Measurements from ENCODE around the gene THRB. TPM values are rescaled to one million over a fixed set of nuclear protein-coding genes. Genes with fewer than 3 reads are reported as not detected.

Gene THRB
- total and polyA plus RNA-seq, 2 donors (not counting 3 experiments of a cell fraction or from before 2014, with no cell fraction given): 0.06 TPM; not detected in 1

- no peaks in the 10 kb centered on the region for H3K9me3 ChIP-seq (replicated peaks; ENCODE audit: control insufficient read depth, insufficient read depth, low read length)
- TF ChIP-seq MYC (IDR thresholded peaks at IDR 0.05; ENCODE audit: low read depth, low read length): no peak
- TF ChIP-seq CTCF (IDR thresholded peaks at IDR 0.05; ENCODE audit: extremely low read depth in 1 of 2, insufficient read depth in 1 of 2, low read depth in 1 of 2, low read length in 2 of 2): no peak
- no peak for TF ChIP-seq POLR2A (IDR thresholded peaks at IDR 0.05; ENCODE audit: low read depth, low read length)
- TF ChIP-seq POLR2AphosphoS5 (IDR thresholded peaks at IDR 0.05; ENCODE audit: insufficient read depth, low read depth, low read length): no peak
- no peak for TF ChIP-seq MAX (IDR thresholded peaks at IDR 0.05; ENCODE audit: insufficient read depth, insufficient read length)
- TF ChIP-seq JUN (IDR thresholded peaks at IDR 0.05; ENCODE audit: borderline replicate concordance, insufficient read depth, insufficient read length, low read depth): no peak
- TF ChIP-seq EZH2 (IDR thresholded peaks at IDR 0.05; ENCODE audit: borderline replicate concordance, low read depth, low read length, severe bottlenecking): no peak
- TF ChIP-seq GATA2 (IDR thresholded peaks at IDR 0.05; ENCODE audit: insufficient read depth, insufficient read length, low read depth, low read length): no peak
- TF ChIP-seq FOS (IDR thresholded peaks at IDR 0.05; ENCODE audit: borderline replicate concordance, insufficient read depth, low read length): no peak
- dilution Hi-C loops (cut with MboI; ENCODE audit: extremely low pct_ligation_motif_present, low sequenced_read_pairs): no loop called here
- no peak for DNase-seq (ENCODE audit: low read depth, low spot score)
- ChIA-PET CTCF (interaction anchor here (3.3 kb wide), 1 partner anchor 12 kb away, joined by 21 read pairs; no protein-coding TSS in a partner anchor), POLR2A (no interaction called here)
- no peak overlapping the region for H3K4me3 ChIP-seq (replicated peaks in 1 of 3; ENCODE audit: insufficient read depth in 1 of 3, low read depth in 1 of 3, low read length in 3 of 3)
- H3K9ac ChIP-seq (replicated peaks; ENCODE audit: extremely low read depth, insufficient read depth, low read length): no peak overlapping the region
- no peaks in the 10 kb centered on the region for H3K36me3 ChIP-seq (ENCODE audit: control insufficient read depth in 2 of 2, extremely low read depth in 1 of 2, insufficient read depth in 2 of 2, low read length in 2 of 2)
- no peak overlapping the region for H2AFZ ChIP-seq (ENCODE audit: low read depth, low read length)
- no peaks in the 10 kb centered on the region for H3K4me1 ChIP-seq (ENCODE audit: control insufficient read depth, extremely low read depth, insufficient read depth, low read length)
- no peak overlapping the region for H3K4me2 ChIP-seq (ENCODE audit: insufficient read depth, low read length)
- no peak for FAIRE-seq
- no peaks in the 10 kb centered on the region for H3K79me2 ChIP-seq (ENCODE audit: control insufficient read depth, insufficient read depth, low read length)
- intact Hi-C loops (cut with micrococcal nuclease): no loop called here
- no TSS peak for BruUV-seq (replicated peaks)
- no peak overlapping the region for H3K27ac ChIP-seq (ENCODE audit: insufficient read depth, low read depth, low read length)
- no peaks in the 10 kb centered on the region for H3K9me1 ChIP-seq (replicated peaks; ENCODE audit: control insufficient read depth, extremely low read depth, insufficient read depth, low read length)
- H3K27me3 ChIP-seq (ENCODE audit: control insufficient read depth in 2 of 2, insufficient read depth in 2 of 2, low read length in 2 of 2): no peaks in the 10 kb centered on the region
- H4K20me1 ChIP-seq (replicated peaks; ENCODE audit: control insufficient read depth, extremely low read depth, insufficient read depth, low read length): no peaks in the 10 kb centered on the region
These were observed 296.8 kb downstream of the THRB start for GRCh38 chr3:24197809-24198208.

Measured in endothelial cell of umbilical vein (primary cell).